GM12878 (cell line): Measurements from ENCODE around the gene VPS16. TPM values are rescaled to one million over a fixed set of nuclear protein-coding genes. Genes with fewer than 3 reads are reported as not detected.

Experiments
- ATAC-seq: fragments of 200-7000 bp; cut with Tn5 transposase; 3 replicates; pipeline ENCODE4 v1.9.1; 2020; ENCODE audit warnings: mild to moderate bottlenecking, moderate library complexity
- BruUV-seq: library from RNA; stranded (reverse); fragments of 400-500 nt; replicated peaks from 2 replicates; lab custom pipeline; 2021; lab: Mats Ljungman, UMichigan
- CTCF ChIA-PET: fragments of 300-600 bp; sonication (Branson Sonifier 250); formaldehyde crosslinking; extraction: SDS; loops from one replicate; lab custom pipeline; 2021; ENCODE audit warnings: inconsistent platforms; lab: Yijun Ruan, JAX
- POLR2A ChIA-PET: fragments of 350-600 bp; formaldehyde crosslinking; extraction: SDS; loops from one replicate; lab custom pipeline; 2021; ENCODE audit warnings: inconsistent platforms; lab: Charles Lee
- RAD21 ChIA-PET: fragments of 300-600 bp; sonication (Branson Sonifier 250); formaldehyde crosslinking; loops from one replicate; lab custom pipeline; 2023; ENCODE audit warnings: antibody characterized with exemption; ENCODE audit not compliant: unreplicated experiment; lab: Charles Lee
- SMC1A ChIA-PET: fragments of 300-600 bp; sonication (Branson Sonifier 250); formaldehyde crosslinking; loops from one replicate; lab custom pipeline; 2023; ENCODE audit not compliant: unreplicated experiment, uncharacterized antibody; lab: Charles Lee
- DNase-seq: peaks from one replicate; pipeline ENCODE4 v3.0.0-alpha.2; 2011; ENCODE audit warnings: low read depth, low spot score
- FAIRE-seq: peaks from 3 replicates; lab custom pipeline; 2011; peaks lifted over from hg19 to GRCh38; lab: Jason Lieb, UNC
- H2AFZ ChIP-seq: 2 replicates; pipeline ENCODE4 v1.6.0; 2011; ENCODE audit warnings: low read depth, low read length, control low read depth; ENCODE audit not compliant: control insufficient read depth
- H3K27ac ChIP-seq: 2 replicates; pipeline ENCODE4 v1.5.1; 2011; ENCODE audit warnings: control low read depth; ENCODE audit not compliant: control insufficient read depth, insufficient read depth
- H3K27me3 ChIP-seq, 2 experiments: replicated peaks in 1 of 2; 2 replicates each; pipeline versions ENCODE4 v1.6.0 to v1.6.1; 2011; ENCODE audit warnings: low read length in 1 of 2; ENCODE audit not compliant: control insufficient read depth in 2 of 2, insufficient read depth in 2 of 2
- H3K36me3 ChIP-seq, 2 experiments: 2 replicates each; pipeline ENCODE4 v1.5.1; 2011; ENCODE audit warnings: low read length in 1 of 2; ENCODE audit not compliant: control insufficient read depth in 2 of 2, insufficient read depth in 2 of 2
- H3K4me1 ChIP-seq: 2 replicates; pipeline ENCODE4 v1.6.1; 2011; ENCODE audit warnings: mild to moderate bottlenecking, low read length, moderate library complexity, mixed read lengths; ENCODE audit not compliant: control insufficient read depth, insufficient read depth
- H3K4me2 ChIP-seq: 2 replicates; pipeline ENCODE4 v1.6.0; 2011; ENCODE audit warnings: control low read depth; ENCODE audit not compliant: control insufficient read depth, insufficient read depth
- H3K4me3 ChIP-seq: fragments of 200-600 bp; sonication (generic); 2 replicates; pipeline ENCODE4 v1.5.1; 2016
- H3K79me2 ChIP-seq: 2 replicates; pipeline ENCODE4 v1.6.0; 2011; ENCODE audit warnings: low read length; ENCODE audit not compliant: control insufficient read depth, insufficient read depth
- H3K9ac ChIP-seq: 2 replicates; pipeline ENCODE4 v1.8.0; 2011; ENCODE audit warnings: low read length, control low read depth, mixed read lengths; ENCODE audit not compliant: control insufficient read depth, insufficient read depth
- H3K9me3 ChIP-seq: replicated peaks from 3 replicates; pipeline ENCODE4 v1.5.1; 2011; ENCODE audit warnings: mild to moderate bottlenecking, low read length; ENCODE audit not compliant: control insufficient read depth, insufficient read depth
- H4K20me1 ChIP-seq: 2 replicates; pipeline ENCODE4 v1.6.0; 2011; ENCODE audit not compliant: control insufficient read depth, insufficient read depth
- KAT2A ChIP-seq: conservative IDR thresholded peaks from 2 replicates; pipeline ENCODE4 v1.6.1; 2011; ENCODE audit warnings: low read depth, low read length; ENCODE audit not compliant: control insufficient read depth
- SUZ12 ChIP-seq: fragments of 200-600 bp; sonication (generic); IDR thresholded peaks from one replicate; pipeline ENCODE4 v1.6.1; 2018; ENCODE audit warnings: antibody characterized with exemption, mild to moderate bottlenecking; ENCODE audit not compliant: unreplicated experiment
- WGBS: methylation state at CpG from one replicate; pipeline ENCODE4 v1.1.6; 2016; ENCODE audit warnings: low lambda C conversion rate; ENCODE audit not compliant: insufficient replicate concordance, insufficient coverage; ENCODE audit errors: missing lambda C conversion rate; 5-methylcytosine and 5-hydroxymethylcytosine counted together
- in situ Hi-C: fragments of 300-500 bp; cut with MboI; formaldehyde crosslinking; loops from 9 replicates; pipeline ENCODE4 v1.14.3; 2018; ENCODE audit warnings: mixed read lengths
- intact Hi-C: fragments of 100-400 bp; cut with micrococcal nuclease; formaldehyde crosslinking; loops from one replicate; pipeline ENCODE4 v1.14.2; 2022; ENCODE audit not compliant: unreplicated experiment
- polyA plus RNA-seq, 11 experiments: library from polyadenylated mRNA; depleted of rRNA in 4 of 11; unstranded in 6 of 11; stranded (reverse) in 5 of 11; fragments of >200 nt; fragmentation: Nextera tagmentation in 4 of 11; fragmentation: Illumina TruSeq in 1 of 11; extraction: Ambion mirVana in 4 of 11; extraction: Trizol in 1 of 11; gene quantifications; 1 replicate in 1 of 11; 2 replicates in 10 of 11; pipeline versions ENCODE4 v1.2.1 to v1.2.3, GENCODE V29; 2011 to 2016; ENCODE audit warnings: inconsistent platforms in 2 of 11, missing spikeins in 2 of 11, low read depth in 1 of 11
- total RNA-seq, 4 experiments: library from RNA; depleted of rRNA in 3 of 4; stranded (reverse); fragments of >200 nt in 3 of 4; fragmentation: Illumina TruSeq in 1 of 4; extraction: Trizol in 1 of 4; gene quantifications; 2 replicates each; pipeline versions ENCODE4 v1.2.1 to v1.2.3, GENCODE V29; 2013 to 2021
- TF ChIP-seq, protein P1 (sequence below): IDR thresholded peaks from 2 replicates; pipeline ENCODE4 v1.6.1; 2011; ENCODE audit warnings: low read depth, mild to moderate bottlenecking, low read length, moderate library complexity, borderline replicate concordance; ENCODE audit errors: extremely low read depth
- TF ChIP-seq, protein P2 (sequence below): IDR thresholded peaks from 2 replicates; pipeline ENCODE4 v1.6.1; 2011; ENCODE audit warnings: borderline replicate concordance, low read depth, mild to moderate bottlenecking, moderate library complexity, low read length; ENCODE audit not compliant: insufficient read depth, poor library complexity, severe bottlenecking

VPS16 gene
- total and polyA plus RNA-seq, 10 of the 15 experiments (the other 5 are each of a cell fraction or from before 2014, with no cell fraction given): 8.4 to 37.5 (median 26.4) TPM

DNA sequence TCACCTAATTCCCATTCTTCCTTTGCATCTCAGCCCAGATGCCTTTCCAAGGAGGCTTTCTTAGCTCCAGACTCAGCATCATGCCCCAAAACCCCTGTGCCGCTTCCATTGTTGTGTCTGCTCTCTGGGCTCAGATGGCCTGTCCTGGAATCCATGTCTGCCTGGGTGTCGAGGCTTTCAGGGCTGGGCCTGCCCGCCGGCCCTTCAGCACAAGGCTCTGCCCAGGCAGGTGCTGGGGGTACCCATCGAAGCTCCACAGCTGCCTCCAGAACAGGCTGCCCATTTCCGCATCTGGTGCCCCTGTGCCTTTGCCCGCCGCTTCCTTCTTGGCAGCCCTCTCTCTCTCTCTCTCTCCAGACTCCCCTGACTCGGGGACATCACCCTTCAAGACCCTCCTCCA lies 41.3 kb upstream of the VPS16 start (continued):
- TF ChIP-seq, protein P1, sequence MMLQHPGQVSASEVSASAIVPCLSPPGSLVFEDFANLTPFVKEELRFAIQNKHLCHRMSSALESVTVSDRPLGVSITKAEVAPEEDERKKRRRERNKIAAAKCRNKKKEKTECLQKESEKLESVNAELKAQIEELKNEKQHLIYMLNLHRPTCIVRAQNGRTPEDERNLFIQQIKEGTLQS: no peak

DNA sequence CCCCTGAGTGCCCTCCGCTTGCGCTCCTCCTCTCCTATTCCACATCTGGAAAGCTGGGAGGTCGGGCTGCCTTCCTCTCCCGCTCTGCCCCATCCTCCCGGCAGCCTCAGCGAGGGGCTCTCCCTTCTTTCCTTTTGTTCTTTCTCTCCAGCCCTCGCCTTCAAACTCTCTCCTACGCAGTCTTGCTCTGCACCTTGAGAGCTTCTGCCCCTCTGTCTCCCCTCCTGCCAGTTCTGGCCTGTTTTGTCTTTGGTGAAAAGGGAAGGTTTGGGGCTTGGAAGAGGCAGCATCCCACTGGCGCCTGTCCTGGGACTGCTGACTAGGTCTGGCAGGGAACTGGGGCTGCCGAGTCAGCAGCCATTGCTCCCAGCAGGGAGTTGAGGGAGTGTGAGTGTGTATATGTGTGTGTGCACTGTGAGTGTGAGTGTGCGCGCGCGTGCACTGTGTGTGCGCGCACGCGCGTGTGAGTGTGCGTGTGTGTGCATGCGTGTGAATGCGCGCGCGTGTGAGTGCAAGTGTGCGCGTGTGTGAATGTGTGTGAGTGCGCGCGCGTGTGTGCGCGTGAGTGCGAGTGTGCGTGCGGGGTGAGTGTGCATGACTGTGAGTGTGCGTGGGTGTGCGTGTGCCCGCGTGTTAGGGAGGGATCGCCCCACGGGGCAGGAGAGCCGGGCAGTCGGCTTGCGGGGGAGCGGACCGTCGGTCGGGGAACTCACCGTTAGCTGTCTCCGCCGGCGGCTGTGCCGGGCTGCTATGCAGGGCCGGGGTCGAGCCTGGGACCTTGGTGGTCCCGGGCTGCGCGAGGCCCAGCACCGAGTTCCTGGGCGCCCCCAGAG lies 40.6 kb upstream of the VPS16 start:
- Histone ChIP-seq H3K4me2 (peak overlapping the region; percentile 26; the same call in 1 of the 2 replicates), H3K36me3 (no peaks in the 10 kb centered on the region), H2AFZ (no peak overlapping the region), H3K27me3 (peaks cover 12 to 18% of the 10 kb centered on the region in 2 experiments), H3K9ac (no peak overlapping the region), H3K27ac (no peak overlapping the region), H3K4me1 (no peaks in the 10 kb centered on the region), H3K79me2 (no peaks in the 10 kb centered on the region), H3K9me3 (no peaks in the 10 kb centered on the region), H4K20me1 (no peaks in the 10 kb centered on the region), H3K4me3 (no peak overlapping the region)
- TF ChIP-seq SUZ12: peak; percentile 11
- no peak for TF ChIP-seq KAT2A
- TF ChIP-seq, protein P2, sequence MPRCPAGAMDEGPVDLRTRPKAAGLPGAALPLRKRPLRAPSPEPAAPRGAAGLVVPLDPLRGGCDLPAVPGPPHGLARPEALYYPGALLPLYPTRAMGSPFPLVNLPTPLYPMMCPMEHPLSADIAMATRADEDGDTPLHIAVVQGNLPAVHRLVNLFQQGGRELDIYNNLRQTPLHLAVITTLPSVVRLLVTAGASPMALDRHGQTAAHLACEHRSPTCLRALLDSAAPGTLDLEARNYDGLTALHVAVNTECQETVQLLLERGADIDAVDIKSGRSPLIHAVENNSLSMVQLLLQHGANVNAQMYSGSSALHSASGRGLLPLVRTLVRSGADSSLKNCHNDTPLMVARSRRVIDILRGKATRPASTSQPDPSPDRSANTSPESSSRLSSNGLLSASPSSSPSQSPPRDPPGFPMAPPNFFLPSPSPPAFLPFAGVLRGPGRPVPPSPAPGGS: peak; percentile 22
- ChIA-PET POLR2A (no interaction called here), SMC1A (interaction anchor here (1.1 kb wide), 1 partner anchor 8 kb away, joined by 3 read pairs; no protein-coding TSS in a partner anchor), RAD21 (no interaction called here), CTCF (no interaction called here)
- in situ Hi-C loops: no loop called here
- no peak; the same call in 2 of the 3 replicates for ATAC-seq
- intact Hi-C loops: no loop called here
- WGBS: 10% methylated on average over 32 of the region's 61 CpGs
- BruUV-seq: no TSS peak
- no peak for FAIRE-seq
- no peak for DNase-seq
